AG20443 (cell line): ENCODE measurements around the gene POT1.

Source experiments
- DNase-seq: peaks from one replicate; pipeline ENCODE4 v3.0.0; 2012; ENCODE audit warnings: low spot score, mixed read lengths

POT1 gene

GRCh38 chr7:124801330-124801895 lies 128.2 kb downstream of the POT1 start:
- DNase-seq = no peak

- no peak for DNase-seq
Observed at GRCh38 chr7:124800386-124800785, 129.2 kb downstream of the POT1 start.

- no peak for DNase-seq
Observed at GRCh38 chr7:124799448-124799847, 130.2 kb downstream of the POT1 start.

- DNase-seq = no peak
Observed at GRCh38 chr7:124796771-124797170, 132.9 kb downstream of the POT1 start.

GRCh38 chr7:124792696-124793095 lies 136.9 kb downstream of the POT1 start:
- DNase-seq = no peak

- no peak for DNase-seq
Observed at GRCh38 chr7:124792002-124792401, 137.6 kb downstream of the POT1 start.

- no peak for DNase-seq
Observed at GRCh38 chr7:124791426-124791825, 138.2 kb downstream of the POT1 start.

- DNase-seq = no peak
Observed at GRCh38 chr7:124790645-124791044, 139.0 kb downstream of the POT1 start.

GRCh38 chr7:124785994-124786393 lies 143.6 kb downstream of the POT1 start:
- DNase-seq = no peak

GRCh38 chr7:124784879-124785818 lies 144.5 kb downstream of the POT1 start:
- DNase-seq = peak; percentile 77

GRCh38 chr7:124783271-124783670 lies 146.4 kb downstream of the POT1 start:
- DNase-seq = no peak

- DNase-seq = no peak
Observed at GRCh38 chr7:124781907-124782734, 147.5 kb downstream of the POT1 start.

GRCh38 chr7:124781418-124781817 lies 148.2 kb downstream of the POT1 start:
- DNase-seq = no peak

GRCh38 chr7:124780608-124781007 lies 149.0 kb downstream of the POT1 start:
- no peak for DNase-seq

GRCh38 chr7:124780056-124780455 lies 149.6 kb downstream of the POT1 start:
- DNase-seq = no peak

GRCh38 chr7:124779620-124780019 lies 150.0 kb downstream of the POT1 start:
- DNase-seq = no peak

GRCh38 chr7:124779194-124779593 lies 150.4 kb downstream of the POT1 start:
- no peak for DNase-seq

- DNase-seq = no peak
Observed at GRCh38 chr7:124777268-124777667, 152.4 kb downstream of the POT1 start.

GRCh38 chr7:124776153-124776552 lies 153.5 kb downstream of the POT1 start:
- DNase-seq = no peak

GRCh38 chr7:124775422-124775821 lies 154.2 kb downstream of the POT1 start:
- no peak for DNase-seq

GRCh38 chr7:124773938-124774337 lies 155.7 kb downstream of the POT1 start:
- DNase-seq = no peak

GRCh38 chr7:124773339-124773738 lies 156.3 kb downstream of the POT1 start:
- DNase-seq = no peak
